ENCODE results near the gene DYNC1LI1. TPM values are rescaled to one million over a fixed set of nuclear protein-coding genes. Genes with fewer than 3 reads are reported as not detected.
"Not testable (repeated sequence)": the region's sequence is repeated elsewhere in the genome, so short reads cannot be mapped to it uniquely, and the experiment has no call there.

DYNC1LI1 gene
- total and polyA plus RNA-seq, 2 donors (not counting 1 experiment from before 2014, with no cell fraction given), result 44.1 to 49.8 TPM

- no peak overlapping the region for H3K9ac ChIP-seq (ENCODE audit: insufficient read depth, low read length)
- TF ChIP-seq EZH2 (IDR thresholded peaks at IDR 0.05; ENCODE audit: low read length, missing control alignments) (no peak), CTCF (conservative IDR thresholded peaks at IDR 0.05 in 1 of 2, IDR thresholded peaks at IDR 0.05 in 1 of 2; ENCODE audit: low read depth in 1 of 2, low read length in 2 of 2) (no peak)
- no peaks in the 10 kb centered on the region for H3K27me3 ChIP-seq (ENCODE audit: control insufficient read depth, insufficient read depth, low read length)
- H3K4me2 ChIP-seq (ENCODE audit: extremely low read depth, insufficient read depth, low read length), result no peak overlapping the region
- no peaks in the 10 kb centered on the region for H3K4me1 ChIP-seq (ENCODE audit: control insufficient read depth, extremely low read depth, insufficient read depth, low read length)
- H3K9me3 ChIP-seq (ENCODE audit: control insufficient read depth, insufficient read depth, low read depth, low read length), result no peaks in the 10 kb centered on the region
- H3K27ac ChIP-seq (ENCODE audit: insufficient read depth, low read length), result no peak overlapping the region
- H3K4me3 ChIP-seq (replicated peaks in 1 of 4; ENCODE audit: control extremely low read depth in 1 of 4, insufficient read depth in 1 of 4, low read depth in 3 of 4, low read length in 4 of 4), result no peak overlapping the region
- no peaks in the 10 kb centered on the region for H4K20me1 ChIP-seq (ENCODE audit: control insufficient read depth, extremely low read depth, insufficient read depth, low read length)
- H3K79me2 ChIP-seq (ENCODE audit: control insufficient read depth, insufficient read depth, low read length), result no peaks in the 10 kb centered on the region
- H2AFZ ChIP-seq (ENCODE audit: low read length), result no peak overlapping the region
- H3K36me3 ChIP-seq (ENCODE audit: control insufficient read depth, insufficient read depth, low read length), result peaks cover 4% of the 10 kb centered on the region
- no peak for DNase-seq (ENCODE audit: low read depth in 2 of 2)
Observed at GRCh38 chr3:32525720-32526119, 44.9 kb downstream of the DYNC1LI1 start.

GRCh38 chr3:32522682-32523081 lies 48.0 kb downstream of the DYNC1LI1 start:
- TF ChIP-seq EZH2 (IDR thresholded peaks at IDR 0.05; ENCODE audit: low read length, missing control alignments), result no peak
- no peak for TF ChIP-seq CTCF (conservative IDR thresholded peaks at IDR 0.05 in 1 of 2, IDR thresholded peaks at IDR 0.05 in 1 of 2; ENCODE audit: low read depth in 1 of 2, low read length in 2 of 2)
- no peak overlapping the region for H2AFZ ChIP-seq (ENCODE audit: low read length)
- peak in 1 of 2 donors; percentile 54 for DNase-seq (ENCODE audit: low read depth in 2 of 2)
- H3K4me3 ChIP-seq (replicated peaks in 1 of 4; ENCODE audit: control extremely low read depth in 1 of 4, insufficient read depth in 1 of 4, low read depth in 3 of 4, low read length in 4 of 4), result no peak overlapping the region
- H3K36me3 ChIP-seq (ENCODE audit: control insufficient read depth, insufficient read depth, low read length), result peaks cover 4% of the 10 kb centered on the region
- H3K27ac ChIP-seq (ENCODE audit: insufficient read depth, low read length), result no peak overlapping the region
- H3K9ac ChIP-seq (ENCODE audit: insufficient read depth, low read length), result no peak overlapping the region
- H3K4me2 ChIP-seq (ENCODE audit: extremely low read depth, insufficient read depth, low read length), result no peak overlapping the region
- H3K27me3 ChIP-seq (ENCODE audit: control insufficient read depth, insufficient read depth, low read length), result no peaks in the 10 kb centered on the region
- H3K4me1 ChIP-seq (ENCODE audit: control insufficient read depth, extremely low read depth, insufficient read depth, low read length), result no peaks in the 10 kb centered on the region
- H3K79me2 ChIP-seq (ENCODE audit: control insufficient read depth, insufficient read depth, low read length), result no peaks in the 10 kb centered on the region
- no peaks in the 10 kb centered on the region for H3K9me3 ChIP-seq (ENCODE audit: control insufficient read depth, insufficient read depth, low read depth, low read length)
- no peaks in the 10 kb centered on the region for H4K20me1 ChIP-seq (ENCODE audit: control insufficient read depth, extremely low read depth, insufficient read depth, low read length)

GRCh38 chr3:32518921-32519320 lies 51.7 kb downstream of the DYNC1LI1 start:
- H3K4me3 ChIP-seq (replicated peaks in 1 of 4; ENCODE audit: control extremely low read depth in 1 of 4, insufficient read depth in 1 of 4, low read depth in 3 of 4, low read length in 4 of 4); H4K20me1 ChIP-seq (ENCODE audit: control insufficient read depth, extremely low read depth, insufficient read depth, low read length): not testable (repeated sequence)

GRCh38 chr3:32516751-32517150 lies 53.9 kb downstream of the DYNC1LI1 start:
- not testable (repeated sequence) for H3K27me3 ChIP-seq (ENCODE audit: control insufficient read depth, insufficient read depth, low read length); H2AFZ ChIP-seq (ENCODE audit: low read length); H3K79me2 ChIP-seq (ENCODE audit: control insufficient read depth, insufficient read depth, low read length); H3K4me1 ChIP-seq (ENCODE audit: control insufficient read depth, extremely low read depth, insufficient read depth, low read length); DNase-seq (ENCODE audit: low read depth in 2 of 2); H3K36me3 ChIP-seq (ENCODE audit: control insufficient read depth, insufficient read depth, low read length); H3K4me3 ChIP-seq (replicated peaks in 1 of 4; ENCODE audit: control extremely low read depth in 1 of 4, insufficient read depth in 1 of 4, low read depth in 3 of 4, low read length in 4 of 4); H3K9ac ChIP-seq (ENCODE audit: insufficient read depth, low read length); H3K27ac ChIP-seq (ENCODE audit: insufficient read depth, low read length); H4K20me1 ChIP-seq (ENCODE audit: control insufficient read depth, extremely low read depth, insufficient read depth, low read length); H3K9me3 ChIP-seq (ENCODE audit: control insufficient read depth, insufficient read depth, low read depth, low read length); H3K4me2 ChIP-seq (ENCODE audit: extremely low read depth, insufficient read depth, low read length)

More at GRCh38 chr3:32518921-32519320, 51.7 kb downstream of the DYNC1LI1 start:
- not testable (repeated sequence) for H3K79me2 ChIP-seq (ENCODE audit: control insufficient read depth, insufficient read depth, low read length); H3K4me2 ChIP-seq (ENCODE audit: extremely low read depth, insufficient read depth, low read length); H3K27ac ChIP-seq (ENCODE audit: insufficient read depth, low read length); H3K9me3 ChIP-seq (ENCODE audit: control insufficient read depth, insufficient read depth, low read depth, low read length); DNase-seq (ENCODE audit: low read depth in 2 of 2); H3K36me3 ChIP-seq (ENCODE audit: control insufficient read depth, insufficient read depth, low read length); H3K9ac ChIP-seq (ENCODE audit: insufficient read depth, low read length); H3K4me1 ChIP-seq (ENCODE audit: control insufficient read depth, extremely low read depth, insufficient read depth, low read length); H2AFZ ChIP-seq (ENCODE audit: low read length); H3K27me3 ChIP-seq (ENCODE audit: control insufficient read depth, insufficient read depth, low read length)
